GM12878 (cell line): Measurements from ENCODE around the gene COQ9.
A peak's percentile ranks its signal among the peaks of the same experiment; 100 is the strongest.

ENCODE experiments used
- BCL11A ChIP-seq: IDR thresholded peaks from 2 replicates; pipeline ENCODE4 v1.6.1; 2011; ENCODE audit warnings: low read depth, low read length
- EGR1 ChIP-seq, 2 experiments: IDR thresholded peaks; 1 replicate in 1 of 2; 2 replicates in 1 of 2; pipeline ENCODE4 v1.6.1; 2011 to 2012; ENCODE audit warnings: low read depth in 2 of 2, low read length in 2 of 2, borderline replicate concordance in 1 of 2, mild to moderate bottlenecking in 1 of 2, moderate library complexity in 1 of 2
- IRF4 ChIP-seq: IDR thresholded peaks from 2 replicates; pipeline ENCODE4 v1.6.1; 2011; ENCODE audit warnings: low read depth, low read length
- KAT2A ChIP-seq: conservative IDR thresholded peaks from 2 replicates; pipeline ENCODE4 v1.6.1; 2011; ENCODE audit warnings: low read depth, low read length; ENCODE audit not compliant: control insufficient read depth
- MTA3 ChIP-seq: IDR thresholded peaks from 2 replicates; pipeline ENCODE4 v1.6.1; 2012; ENCODE audit warnings: low read length, inconsistent platforms, borderline replicate concordance
- POLR2A ChIP-seq: IDR thresholded peaks from 2 replicates; pipeline ENCODE4 v1.6.1; 2011; ENCODE audit warnings: low read depth, mild to moderate bottlenecking, low read length
- RFX5 ChIP-seq: IDR thresholded peaks from 2 replicates; pipeline ENCODE4 v1.6.1; 2011; ENCODE audit warnings: low read depth, low read length, improper control_type of control experiment
- SMC3 ChIP-seq: IDR thresholded peaks from 2 replicates; pipeline ENCODE4 v1.6.1; 2011; ENCODE audit warnings: low read length, improper control_type of control experiment, borderline replicate concordance
- TF ChIP-seq, protein P1 (sequence below), 3 experiments: IDR thresholded peaks in 2 of 3; conservative IDR thresholded peaks in 1 of 3; 2 replicates each; pipeline ENCODE4 v1.5.1; 2011; ENCODE audit warnings: low read depth in 3 of 3, low read length in 3 of 3, mild to moderate bottlenecking in 3 of 3, control low read depth in 2 of 3, moderate library complexity in 2 of 3, inconsistent platforms in 1 of 3, mixed read lengths in 1 of 3; ENCODE audit not compliant: control insufficient read depth in 2 of 3, insufficient read depth in 1 of 3; ENCODE audit errors: extremely low read depth in 1 of 3
- TF ChIP-seq, protein P2 (sequence below): fragments of 450-650 bp; conservative IDR thresholded peaks from 2 replicates; pipeline ENCODE4 v1.6.1; 2017; ENCODE audit warnings: mild to moderate bottlenecking, moderate library complexity
- TF ChIP-seq, protein P3 (sequence below): IDR thresholded peaks from 2 replicates; pipeline ENCODE4 v1.6.1; 2012; ENCODE audit warnings: mild to moderate bottlenecking, low read depth, low read length
- TF ChIP-seq, protein P4 (sequence below): fragments of 450-650 bp; IDR thresholded peaks from 2 replicates; pipeline ENCODE4 v1.6.1; 2017; ENCODE audit warnings: low read depth, mild to moderate bottlenecking, moderate library complexity
- TF ChIP-seq, protein P5 (sequence below): IDR thresholded peaks from 2 replicates; pipeline ENCODE4 v1.6.1; 2012; ENCODE audit warnings: low read depth, low read length, improper control_type of control experiment
- TF ChIP-seq, protein P6 (sequence below): fragments of 450-650 bp; formaldehyde crosslinking; IDR thresholded peaks from 2 replicates; pipeline ENCODE4 v1.4.0; 2020; ENCODE audit warnings: mild to moderate bottlenecking, moderate library complexity

DNA sequence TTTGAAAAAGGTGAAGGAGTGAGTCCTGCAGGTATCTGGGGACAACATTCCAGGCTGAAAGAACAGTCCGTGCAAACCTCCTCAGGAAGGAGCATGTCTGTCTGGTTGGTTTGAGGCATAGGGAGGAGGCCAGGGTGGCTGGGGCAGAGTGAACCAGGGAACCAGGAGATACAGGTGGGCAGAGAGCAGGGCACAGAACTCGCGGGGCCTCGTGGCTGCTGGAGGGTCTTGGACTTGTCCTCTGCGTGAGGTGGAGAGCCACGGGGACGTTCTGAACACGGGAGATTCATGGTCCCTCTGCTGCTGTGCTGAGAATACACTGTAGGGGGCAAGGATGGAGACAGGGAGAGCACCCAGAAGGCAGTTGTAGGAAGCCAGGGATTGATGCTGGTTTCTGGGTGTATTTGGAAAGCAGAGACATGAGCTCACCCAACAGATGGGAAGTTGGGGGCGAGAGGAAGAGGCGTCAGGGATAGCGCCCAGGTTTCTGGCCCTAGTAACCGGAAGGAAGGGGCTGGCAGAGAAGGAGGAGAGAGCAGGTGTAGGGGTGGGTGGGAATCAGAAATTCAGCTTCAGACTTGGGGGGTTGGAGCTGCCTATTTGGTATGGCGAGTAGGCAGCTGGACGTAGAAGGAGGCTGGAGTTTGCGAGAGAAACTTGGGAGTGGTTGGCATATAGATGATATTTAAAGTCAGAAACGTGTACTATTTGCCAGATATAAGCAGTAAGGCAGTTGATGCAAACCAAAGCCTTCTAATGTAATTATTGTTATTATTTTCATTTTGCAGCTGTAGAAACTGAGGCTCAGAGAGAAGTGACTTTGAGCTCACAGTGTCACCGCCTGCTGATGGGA, 43.1 kb upstream of the COQ9 start, which contains the start of gene CCL17:
- TF ChIP-seq, protein P1, sequence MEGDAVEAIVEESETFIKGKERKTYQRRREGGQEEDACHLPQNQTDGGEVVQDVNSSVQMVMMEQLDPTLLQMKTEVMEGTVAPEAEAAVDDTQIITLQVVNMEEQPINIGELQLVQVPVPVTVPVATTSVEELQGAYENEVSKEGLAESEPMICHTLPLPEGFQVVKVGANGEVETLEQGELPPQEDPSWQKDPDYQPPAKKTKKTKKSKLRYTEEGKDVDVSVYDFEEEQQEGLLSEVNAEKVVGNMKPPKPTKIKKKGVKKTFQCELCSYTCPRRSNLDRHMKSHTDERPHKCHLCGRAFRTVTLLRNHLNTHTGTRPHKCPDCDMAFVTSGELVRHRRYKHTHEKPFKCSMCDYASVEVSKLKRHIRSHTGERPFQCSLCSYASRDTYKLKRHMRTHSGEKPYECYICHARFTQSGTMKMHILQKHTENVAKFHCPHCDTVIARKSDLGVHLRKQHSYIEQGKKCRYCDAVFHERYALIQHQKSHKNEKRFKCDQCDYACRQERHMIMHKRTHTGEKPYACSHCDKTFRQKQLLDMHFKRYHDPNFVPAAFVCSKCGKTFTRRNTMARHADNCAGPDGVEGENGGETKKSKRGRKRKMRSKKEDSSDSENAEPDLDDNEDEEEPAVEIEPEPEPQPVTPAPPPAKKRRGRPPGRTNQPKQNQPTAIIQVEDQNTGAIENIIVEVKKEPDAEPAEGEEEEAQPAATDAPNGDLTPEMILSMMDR (IDR thresholded peaks at IDR 0.05 in 2 of 3, conservative IDR thresholded peaks at IDR 0.05 in 1 of 3; ENCODE audit: control insufficient read depth in 2 of 3, extremely low read depth in 1 of 3, insufficient read depth in 1 of 3, low read depth in 3 of 3, low read length in 3 of 3): 0 out of 6 replicates have a peak, but pooled peaks of 1 of the 3 experiments have one; percentile 3
- TF ChIP-seq IRF4 (no peak), POLR2A (no peak), RFX5 (no peak), EGR1 (IDR thresholded peaks at IDR 0.05; ENCODE audit: borderline replicate concordance in 1 of 2, low read depth in 2 of 2, low read length in 2 of 2) (no peak), SMC3 (no peak), BCL11A (no peak), MTA3 (no peak), KAT2A (no peak)
- TF ChIP-seq, protein P2, sequence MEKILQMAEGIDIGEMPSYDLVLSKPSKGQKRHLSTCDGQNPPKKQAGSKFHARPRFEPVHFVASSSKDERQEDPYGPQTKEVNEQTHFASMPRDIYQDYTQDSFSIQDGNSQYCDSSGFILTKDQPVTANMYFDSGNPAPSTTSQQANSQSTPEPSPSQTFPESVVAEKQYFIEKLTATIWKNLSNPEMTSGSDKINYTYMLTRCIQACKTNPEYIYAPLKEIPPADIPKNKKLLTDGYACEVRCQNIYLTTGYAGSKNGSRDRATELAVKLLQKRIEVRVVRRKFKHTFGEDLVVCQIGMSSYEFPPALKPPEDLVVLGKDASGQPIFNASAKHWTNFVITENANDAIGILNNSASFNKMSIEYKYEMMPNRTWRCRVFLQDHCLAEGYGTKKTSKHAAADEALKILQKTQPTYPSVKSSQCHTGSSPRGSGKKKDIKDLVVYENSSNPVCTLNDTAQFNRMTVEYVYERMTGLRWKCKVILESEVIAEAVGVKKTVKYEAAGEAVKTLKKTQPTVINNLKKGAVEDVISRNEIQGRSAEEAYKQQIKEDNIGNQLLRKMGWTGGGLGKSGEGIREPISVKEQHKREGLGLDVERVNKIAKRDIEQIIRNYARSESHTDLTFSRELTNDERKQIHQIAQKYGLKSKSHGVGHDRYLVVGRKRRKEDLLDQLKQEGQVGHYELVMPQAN: no peak
- TF ChIP-seq, protein P3, sequence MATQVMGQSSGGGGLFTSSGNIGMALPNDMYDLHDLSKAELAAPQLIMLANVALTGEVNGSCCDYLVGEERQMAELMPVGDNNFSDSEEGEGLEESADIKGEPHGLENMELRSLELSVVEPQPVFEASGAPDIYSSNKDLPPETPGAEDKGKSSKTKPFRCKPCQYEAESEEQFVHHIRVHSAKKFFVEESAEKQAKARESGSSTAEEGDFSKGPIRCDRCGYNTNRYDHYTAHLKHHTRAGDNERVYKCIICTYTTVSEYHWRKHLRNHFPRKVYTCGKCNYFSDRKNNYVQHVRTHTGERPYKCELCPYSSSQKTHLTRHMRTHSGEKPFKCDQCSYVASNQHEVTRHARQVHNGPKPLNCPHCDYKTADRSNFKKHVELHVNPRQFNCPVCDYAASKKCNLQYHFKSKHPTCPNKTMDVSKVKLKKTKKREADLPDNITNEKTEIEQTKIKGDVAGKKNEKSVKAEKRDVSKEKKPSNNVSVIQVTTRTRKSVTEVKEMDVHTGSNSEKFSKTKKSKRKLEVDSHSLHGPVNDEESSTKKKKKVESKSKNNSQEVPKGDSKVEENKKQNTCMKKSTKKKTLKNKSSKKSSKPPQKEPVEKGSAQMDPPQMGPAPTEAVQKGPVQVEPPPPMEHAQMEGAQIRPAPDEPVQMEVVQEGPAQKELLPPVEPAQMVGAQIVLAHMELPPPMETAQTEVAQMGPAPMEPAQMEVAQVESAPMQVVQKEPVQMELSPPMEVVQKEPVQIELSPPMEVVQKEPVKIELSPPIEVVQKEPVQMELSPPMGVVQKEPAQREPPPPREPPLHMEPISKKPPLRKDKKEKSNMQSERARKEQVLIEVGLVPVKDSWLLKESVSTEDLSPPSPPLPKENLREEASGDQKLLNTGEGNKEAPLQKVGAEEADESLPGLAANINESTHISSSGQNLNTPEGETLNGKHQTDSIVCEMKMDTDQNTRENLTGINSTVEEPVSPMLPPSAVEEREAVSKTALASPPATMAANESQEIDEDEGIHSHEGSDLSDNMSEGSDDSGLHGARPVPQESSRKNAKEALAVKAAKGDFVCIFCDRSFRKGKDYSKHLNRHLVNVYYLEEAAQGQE: no peak
- TF ChIP-seq, protein P4, sequence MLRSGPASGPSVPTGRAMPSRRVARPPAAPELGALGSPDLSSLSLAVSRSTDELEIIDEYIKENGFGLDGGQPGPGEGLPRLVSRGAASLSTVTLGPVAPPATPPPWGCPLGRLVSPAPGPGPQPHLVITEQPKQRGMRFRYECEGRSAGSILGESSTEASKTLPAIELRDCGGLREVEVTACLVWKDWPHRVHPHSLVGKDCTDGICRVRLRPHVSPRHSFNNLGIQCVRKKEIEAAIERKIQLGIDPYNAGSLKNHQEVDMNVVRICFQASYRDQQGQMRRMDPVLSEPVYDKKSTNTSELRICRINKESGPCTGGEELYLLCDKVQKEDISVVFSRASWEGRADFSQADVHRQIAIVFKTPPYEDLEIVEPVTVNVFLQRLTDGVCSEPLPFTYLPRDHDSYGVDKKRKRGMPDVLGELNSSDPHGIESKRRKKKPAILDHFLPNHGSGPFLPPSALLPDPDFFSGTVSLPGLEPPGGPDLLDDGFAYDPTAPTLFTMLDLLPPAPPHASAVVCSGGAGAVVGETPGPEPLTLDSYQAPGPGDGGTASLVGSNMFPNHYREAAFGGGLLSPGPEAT: no peak
- TF ChIP-seq, protein P5, sequence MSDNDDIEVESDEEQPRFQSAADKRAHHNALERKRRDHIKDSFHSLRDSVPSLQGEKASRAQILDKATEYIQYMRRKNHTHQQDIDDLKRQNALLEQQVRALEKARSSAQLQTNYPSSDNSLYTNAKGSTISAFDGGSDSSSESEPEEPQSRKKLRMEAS: no peak
- TF ChIP-seq, protein P6, sequence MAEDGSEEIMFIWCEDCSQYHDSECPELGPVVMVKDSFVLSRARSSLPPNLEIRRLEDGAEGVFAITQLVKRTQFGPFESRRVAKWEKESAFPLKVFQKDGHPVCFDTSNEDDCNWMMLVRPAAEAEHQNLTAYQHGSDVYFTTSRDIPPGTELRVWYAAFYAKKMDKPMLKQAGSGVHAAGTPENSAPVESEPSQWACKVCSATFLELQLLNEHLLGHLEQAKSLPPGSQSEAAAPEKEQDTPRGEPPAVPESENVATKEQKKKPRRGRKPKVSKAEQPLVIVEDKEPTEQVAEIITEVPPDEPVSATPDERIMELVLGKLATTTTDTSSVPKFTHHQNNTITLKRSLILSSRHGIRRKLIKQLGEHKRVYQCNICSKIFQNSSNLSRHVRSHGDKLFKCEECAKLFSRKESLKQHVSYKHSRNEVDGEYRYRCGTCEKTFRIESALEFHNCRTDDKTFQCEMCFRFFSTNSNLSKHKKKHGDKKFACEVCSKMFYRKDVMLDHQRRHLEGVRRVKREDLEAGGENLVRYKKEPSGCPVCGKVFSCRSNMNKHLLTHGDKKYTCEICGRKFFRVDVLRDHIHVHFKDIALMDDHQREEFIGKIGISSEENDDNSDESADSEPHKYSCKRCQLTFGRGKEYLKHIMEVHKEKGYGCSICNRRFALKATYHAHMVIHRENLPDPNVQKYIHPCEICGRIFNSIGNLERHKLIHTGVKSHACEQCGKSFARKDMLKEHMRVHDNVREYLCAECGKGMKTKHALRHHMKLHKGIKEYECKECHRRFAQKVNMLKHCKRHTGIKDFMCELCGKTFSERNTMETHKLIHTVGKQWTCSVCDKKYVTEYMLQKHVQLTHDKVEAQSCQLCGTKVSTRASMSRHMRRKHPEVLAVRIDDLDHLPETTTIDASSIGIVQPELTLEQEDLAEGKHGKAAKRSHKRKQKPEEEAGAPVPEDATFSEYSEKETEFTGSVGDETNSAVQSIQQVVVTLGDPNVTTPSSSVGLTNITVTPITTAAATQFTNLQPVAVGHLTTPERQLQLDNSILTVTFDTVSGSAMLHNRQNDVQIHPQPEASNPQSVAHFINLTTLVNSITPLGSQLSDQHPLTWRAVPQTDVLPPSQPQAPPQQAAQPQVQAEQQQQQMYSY: no peak
